GM03348 (cell line): ENCODE measurements around the gene ARHGAP31.
A peak's percentile ranks its signal among the peaks of the same experiment; 100 is the strongest.
"Not testable (repeated sequence)": the region's sequence is repeated elsewhere in the genome, so short reads cannot be mapped to it uniquely, and the experiment has no call there.

Experiments used
- DNase-seq: peaks from one replicate; pipeline ENCODE4 v3.0.0; 2012; ENCODE audit warnings: low spot score

ARHGAP31 gene

DNA sequence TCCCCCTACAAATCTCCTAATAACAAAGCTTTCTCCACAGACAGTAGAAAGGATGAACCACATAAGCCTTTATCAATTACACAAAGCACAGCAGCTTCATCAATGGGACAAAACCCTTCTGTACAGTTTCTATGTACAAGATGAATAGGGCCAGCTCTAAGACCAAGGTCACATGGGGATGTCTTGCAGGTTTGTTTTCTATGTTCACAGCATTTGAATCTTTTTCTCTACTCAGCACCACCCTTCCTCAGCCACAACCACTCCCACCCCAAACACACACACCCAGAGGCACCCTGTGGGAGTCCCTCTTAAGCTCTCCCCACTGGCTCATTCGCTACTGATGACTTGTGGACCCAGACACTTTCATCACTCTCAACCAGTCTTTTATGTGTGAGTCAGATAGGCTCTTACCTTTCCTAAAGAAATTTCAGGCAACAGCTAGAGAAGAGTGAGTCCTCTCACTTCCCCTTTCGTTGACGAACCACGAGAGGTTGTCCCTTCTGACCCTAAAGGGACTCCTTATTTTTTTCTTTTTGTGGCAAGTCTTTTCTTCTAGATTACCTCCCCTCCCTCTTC lies 57.9 kb downstream of the ARHGAP31 start:
- no peak for DNase-seq

GRCh38 chr3:119352863-119353527 lies 58.8 kb downstream of the ARHGAP31 start:
- peak; percentile 65 for DNase-seq

DNA sequence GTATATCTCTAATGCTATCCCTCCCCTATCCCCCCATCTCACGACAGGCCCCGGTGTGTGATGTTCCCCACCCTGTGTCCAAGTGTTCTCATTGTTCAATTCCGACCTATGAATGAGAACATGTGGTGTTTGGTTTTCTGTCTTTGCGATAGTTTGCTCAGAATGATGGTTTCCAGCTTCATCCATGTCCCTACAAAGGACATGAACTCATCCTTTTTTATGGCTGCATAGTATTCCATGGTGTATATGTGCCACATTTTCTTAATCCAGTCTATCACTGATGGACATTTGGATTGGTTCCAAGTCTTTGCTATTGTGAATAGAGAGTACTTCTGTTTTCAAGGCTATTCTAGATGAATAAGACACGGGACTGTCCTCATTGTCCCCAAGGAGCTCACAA lies 61.4 kb downstream of the ARHGAP31 start:
- not testable (repeated sequence) for DNase-seq

DNA sequence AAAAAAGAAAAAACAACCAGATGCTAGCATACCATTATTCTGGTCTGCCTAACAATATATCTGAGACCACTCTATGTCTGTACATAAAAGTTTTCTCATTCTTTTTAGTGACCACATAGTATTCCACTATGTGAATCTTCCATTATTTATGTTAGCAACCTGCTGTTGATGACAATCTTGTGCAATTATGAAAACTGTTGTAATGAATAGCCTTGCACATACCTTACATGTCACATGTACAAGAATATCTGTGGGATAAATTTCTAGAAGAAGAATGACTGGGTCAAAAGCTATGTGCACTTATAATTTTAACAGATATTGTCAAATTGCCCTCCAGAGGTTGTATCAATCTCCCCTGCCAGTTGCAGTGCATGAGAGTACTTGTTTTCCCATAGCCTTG lies 62.5 kb downstream of the ARHGAP31 start:
- DNase-seq, result no peak

GRCh38 chr3:119357190-119357589 lies 63.0 kb downstream of the ARHGAP31 start:
- no peak for DNase-seq

GRCh38 chr3:119359476-119360326 lies 65.5 kb downstream of the ARHGAP31 start:
- no peak for DNase-seq

DNA sequence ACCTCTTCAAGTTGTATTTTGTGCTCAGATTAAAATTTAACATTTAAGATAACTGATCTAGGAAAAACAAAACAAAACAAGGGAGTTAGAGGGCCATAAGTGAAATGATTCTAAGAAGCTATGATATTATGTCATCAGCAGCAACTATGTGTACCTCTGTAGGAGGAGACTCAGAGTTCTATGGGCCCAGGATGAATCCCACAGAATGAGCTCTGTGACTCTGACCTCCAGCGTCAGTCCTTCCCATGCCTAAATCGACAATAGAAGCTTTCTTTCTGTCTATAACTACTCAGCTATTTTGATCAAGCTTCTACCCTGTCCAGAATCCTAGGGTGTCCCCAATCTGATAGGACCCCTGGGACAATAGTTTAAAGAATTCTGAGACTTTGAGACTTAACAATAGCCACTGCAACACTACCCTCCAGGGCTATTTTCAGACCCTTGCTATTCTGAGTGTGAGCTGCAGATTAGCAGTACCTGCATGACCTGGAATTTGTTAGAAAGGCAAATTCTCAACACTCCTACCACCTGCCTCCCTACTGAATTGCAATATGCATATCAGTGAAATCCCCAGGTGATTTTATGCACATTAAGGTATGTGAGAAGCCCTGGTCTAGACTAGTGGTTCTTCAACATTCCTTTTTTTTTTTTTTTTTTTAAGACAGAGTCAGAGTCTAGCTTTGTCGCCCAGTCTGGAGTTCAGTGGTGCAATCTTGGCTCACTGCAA lies 66.7 kb downstream of the ARHGAP31 start:
- no peak for DNase-seq

DNA sequence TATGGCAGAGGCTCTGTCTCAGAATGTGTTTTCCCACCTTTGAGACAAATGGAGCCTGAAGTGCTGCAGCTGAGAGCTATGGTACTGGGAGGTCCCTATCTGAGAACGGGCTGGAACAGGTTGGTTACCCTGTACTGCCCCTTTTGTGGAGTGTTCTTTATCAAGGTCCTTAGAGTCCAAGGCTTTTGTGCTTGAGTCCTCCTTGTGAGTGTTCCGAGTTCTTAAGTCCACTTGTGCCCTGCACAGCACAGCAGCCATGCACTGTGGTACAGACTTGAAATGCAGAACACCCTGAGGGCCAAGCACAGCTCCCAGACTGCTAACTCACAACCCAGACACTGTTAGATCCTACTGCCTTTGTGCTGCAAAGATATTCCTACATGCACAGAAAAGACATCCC lies 67.8 kb downstream of the ARHGAP31 start:
- DNase-seq, result no peak

GRCh38 chr3:119362940-119363725 lies 69.0 kb downstream of the ARHGAP31 start:
- no peak for DNase-seq

DNA sequence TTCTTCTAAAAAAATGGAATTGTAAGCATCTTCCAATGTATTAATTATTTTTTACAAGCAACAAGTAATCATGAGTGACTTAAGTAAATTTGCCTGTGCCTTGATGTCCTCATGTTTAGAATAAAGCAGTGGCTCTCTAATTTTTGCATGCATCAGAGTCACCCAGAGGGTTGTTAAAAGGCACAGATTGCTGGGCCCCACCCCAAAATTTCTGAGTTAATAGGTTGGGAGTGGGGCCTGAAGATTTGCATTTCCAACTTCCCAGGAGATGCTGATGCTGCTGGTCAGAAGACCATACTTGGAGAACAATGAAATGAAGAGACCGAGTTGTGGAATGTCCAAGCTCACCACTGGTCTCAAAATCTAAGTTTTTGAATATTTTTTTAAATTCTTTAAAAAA lies 70.2 kb downstream of the ARHGAP31 start:
- no peak for DNase-seq

DNA sequence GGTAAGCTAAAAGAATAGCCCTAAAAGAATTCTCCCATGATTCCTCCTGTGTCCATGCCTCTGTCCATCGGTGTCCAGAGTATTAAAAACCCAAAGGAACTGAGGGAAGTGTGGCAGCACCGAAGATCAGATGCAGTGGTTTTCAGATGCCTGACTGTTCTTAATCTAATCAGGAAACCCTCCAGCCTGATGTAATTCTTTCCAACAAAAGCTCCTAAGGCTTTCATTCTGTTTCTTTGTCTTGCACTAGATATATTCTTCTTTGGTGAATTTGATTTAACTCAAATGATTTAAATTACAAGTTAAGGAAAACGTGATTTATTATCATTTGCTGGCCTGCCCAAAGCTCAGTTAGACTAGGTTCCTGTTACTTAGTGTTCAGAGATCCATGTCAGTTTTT lies 71.2 kb downstream of the ARHGAP31 start:
- DNase-seq, result no peak

DNA sequence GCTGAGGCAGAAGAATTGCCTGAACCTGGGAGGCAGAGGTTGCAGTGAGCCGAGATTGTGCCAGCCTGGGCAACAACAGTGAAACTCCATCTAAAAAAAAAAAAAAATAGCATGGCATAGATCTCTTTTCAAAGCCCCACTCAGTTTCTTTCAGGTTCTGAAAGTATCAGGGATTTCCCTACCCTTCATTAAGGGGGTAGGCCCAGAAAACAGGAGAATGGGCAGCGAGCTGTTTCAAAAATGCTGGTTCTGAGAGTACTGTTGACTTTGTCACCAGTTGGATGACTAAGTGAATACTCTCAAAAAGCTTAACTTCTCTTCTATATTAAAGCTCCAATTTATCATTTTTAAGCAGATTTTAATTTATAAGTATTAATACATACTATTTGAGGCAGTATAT lies 72.8 kb downstream of the ARHGAP31 start:
- no peak for DNase-seq

DNA sequence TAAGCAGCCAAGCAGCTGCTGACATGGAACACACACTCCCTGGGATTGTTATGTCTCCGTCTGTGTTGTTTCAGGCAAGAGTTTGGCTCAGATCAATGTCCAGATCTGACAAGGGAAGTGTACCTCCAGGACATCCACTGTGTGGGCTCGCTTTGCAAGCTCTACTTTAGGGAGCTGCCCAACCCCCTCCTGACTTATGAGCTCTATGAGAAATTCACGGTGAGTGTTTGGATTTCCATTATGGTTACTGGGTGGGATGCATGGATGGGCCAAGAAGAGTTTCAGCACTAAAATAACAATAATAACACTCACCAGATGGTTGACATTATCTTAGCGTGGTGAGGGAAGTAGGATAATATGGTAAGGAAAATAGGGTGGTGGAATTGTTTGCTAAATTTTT lies 74.1 kb downstream of the ARHGAP31 start:
- no peak for DNase-seq

DNA sequence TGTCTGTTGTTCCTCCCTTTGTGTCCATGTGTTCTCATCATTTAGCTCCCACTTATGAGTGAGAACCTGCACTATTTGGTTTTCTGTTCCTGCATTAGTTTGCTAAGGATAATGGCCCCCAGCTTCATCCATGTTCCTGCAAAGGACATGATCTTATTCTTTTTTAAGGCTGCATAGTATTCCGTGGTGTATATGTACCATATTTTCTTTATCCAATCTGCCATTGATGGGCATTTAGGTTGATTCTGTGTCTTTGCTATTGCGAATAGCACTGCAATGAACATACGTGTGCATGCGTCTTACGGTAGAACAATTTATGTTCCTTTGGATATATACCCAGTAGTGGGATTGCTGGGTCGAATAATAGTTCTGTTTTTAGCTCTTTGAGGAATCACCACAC lies 77.6 kb downstream of the ARHGAP31 start:
- not testable (repeated sequence) for DNase-seq

DNA sequence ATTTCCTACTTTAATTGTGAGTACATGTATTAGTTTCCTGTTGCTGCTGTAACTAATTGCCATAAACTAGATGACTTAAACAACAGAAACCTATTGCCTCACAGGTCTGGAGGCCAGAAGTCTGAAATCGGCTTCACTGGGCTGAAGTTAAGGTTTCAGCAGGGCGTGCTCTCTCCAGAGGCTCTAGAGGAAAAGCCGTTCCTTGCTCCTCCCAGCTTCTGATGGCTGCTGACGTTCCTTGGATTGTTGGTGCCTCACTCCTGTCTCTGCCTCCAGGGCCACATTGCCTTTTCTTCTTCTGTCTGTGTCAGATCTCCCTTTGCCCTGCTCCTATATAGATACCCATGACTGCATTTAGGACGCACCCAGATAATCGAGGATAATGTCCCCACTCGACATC lies 80.9 kb downstream of the ARHGAP31 start:
- no peak for DNase-seq

GRCh38 chr3:119375510-119375909 lies 81.3 kb downstream of the ARHGAP31 start:
- DNase-seq, result no peak

- no peak for DNase-seq
Observed at GRCh38 chr3:119376758-119377157, 82.6 kb downstream of the ARHGAP31 start.

- no peak for DNase-seq
Observed at GRCh38 chr3:119378259-119378803, 84.1 kb downstream of the ARHGAP31 start.

DNA sequence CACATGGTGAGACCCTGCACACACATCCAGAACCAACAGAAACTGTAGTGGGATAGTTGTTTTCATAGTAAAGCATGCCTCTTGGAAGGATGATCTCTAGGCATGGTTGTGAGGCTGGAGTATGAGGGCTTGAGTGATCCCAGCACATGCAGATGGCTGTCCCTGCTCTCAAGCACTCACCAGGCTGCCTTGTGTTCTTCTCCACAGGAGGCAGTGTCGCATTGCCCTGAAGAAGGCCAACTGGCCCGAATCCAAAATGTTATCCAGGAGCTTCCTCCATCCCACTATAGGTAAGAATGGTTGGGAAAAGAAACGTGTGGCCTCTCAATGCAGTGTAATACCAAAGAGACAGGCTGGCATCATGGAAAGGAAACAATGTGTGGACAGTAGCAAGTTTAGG lies 86.5 kb downstream of the ARHGAP31 start:
- peak; percentile 13 for DNase-seq

DNA sequence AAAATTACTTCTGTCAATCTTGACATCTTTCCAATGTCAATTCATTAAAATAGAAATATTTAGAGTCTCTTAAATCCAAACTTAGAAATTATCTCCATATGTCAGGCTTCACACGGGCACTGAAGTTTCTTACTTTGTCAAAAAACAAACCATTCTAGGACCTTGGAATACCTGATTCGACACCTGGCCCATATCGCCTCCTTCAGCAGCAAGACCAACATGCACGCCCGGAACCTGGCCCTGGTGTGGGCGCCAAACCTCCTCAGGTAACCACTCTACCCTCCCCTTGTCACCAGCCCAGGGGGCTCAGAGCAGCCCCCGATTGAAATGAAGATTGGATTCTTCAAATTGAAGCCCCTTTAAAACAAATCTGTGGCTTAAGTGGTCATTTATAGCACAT lies 88.0 kb downstream of the ARHGAP31 start:
- no peak for DNase-seq

- DNase-seq, result no peak
Observed at GRCh38 chr3:119388577-119388976, 94.4 kb downstream of the ARHGAP31 start.
